MM.1S (cell line): ENCODE measurements around the gene OR52B6.

Experiments used
- DNase-seq: peaks from one replicate; pipeline ENCODE4 v3.0.0-alpha.2; 2015
- H2AFZ ChIP-seq: fragments of 300-600 bp; sonication (generic); 2 replicates; pipeline ENCODE4 v1.6.0; 2016; ENCODE audit warnings: antibody characterized with exemption, low read length
- H3F3A ChIP-seq: fragments of 300-600 bp; sonication (generic); 2 replicates; pipeline ENCODE4 v1.6.1; 2016; ENCODE audit warnings: mild to moderate bottlenecking, antibody characterized with exemption, low read length, moderate library complexity, mixed read lengths; ENCODE audit not compliant: insufficient read depth
- H3K27ac ChIP-seq: fragments of 300-600 bp; sonication (generic); 2 replicates; pipeline ENCODE4 v1.5.1; 2016; ENCODE audit warnings: mild to moderate bottlenecking, low read length
- H3K27me3 ChIP-seq: fragments of 300-600 bp; sonication (generic); replicated peaks from 2 replicates; pipeline ENCODE4 v1.6.0; 2016; ENCODE audit warnings: low read length; ENCODE audit not compliant: insufficient read depth
- H3K36me3 ChIP-seq: fragments of 300-600 bp; sonication (generic); replicated peaks from 2 replicates; pipeline ENCODE4 v1.6.1; 2016; ENCODE audit warnings: mild to moderate bottlenecking, low read length, mixed read lengths; ENCODE audit not compliant: insufficient read depth
- H3K4me1 ChIP-seq: fragments of 300-600 bp; sonication (generic); 2 replicates; pipeline ENCODE4 v1.6.1; 2016; ENCODE audit warnings: low read length, mixed read lengths
- H3K4me2 ChIP-seq: fragments of 300-600 bp; sonication (generic); 2 replicates; pipeline ENCODE4 v1.6.0; 2016; ENCODE audit warnings: low read depth, low read length
- H3K4me3 ChIP-seq: fragments of 300-600 bp; sonication (generic); 2 replicates; pipeline ENCODE4 v1.5.1; 2016; ENCODE audit warnings: low read length, mixed read lengths
- H3K79me2 ChIP-seq: fragments of 300-600 bp; sonication (generic); 2 replicates; pipeline ENCODE4 v1.6.1; 2016; ENCODE audit warnings: mixed run types, low read length, mixed read lengths
- H3K9ac ChIP-seq: fragments of 300-600 bp; sonication (generic); 2 replicates; pipeline ENCODE4 v1.6.1; 2016; ENCODE audit warnings: low read length, mixed read lengths
- H3K9me2 ChIP-seq: fragments of 300-600 bp; sonication (generic); replicated peaks from 2 replicates; pipeline ENCODE4 v1.6.1; 2016; ENCODE audit warnings: mild to moderate bottlenecking, low read length, mixed read lengths; ENCODE audit not compliant: insufficient read depth
- H3K9me3 ChIP-seq: fragments of 300-600 bp; sonication (generic); replicated peaks from 2 replicates; pipeline ENCODE4 v1.6.1; 2016; ENCODE audit warnings: mild to moderate bottlenecking, low read length, mixed read lengths; ENCODE audit not compliant: insufficient read depth
- H4K20me1 ChIP-seq: fragments of 300-600 bp; sonication (generic); 2 replicates; pipeline ENCODE4 v1.6.1; 2016; ENCODE audit warnings: mild to moderate bottlenecking, low read length, moderate library complexity, mixed read lengths; ENCODE audit not compliant: insufficient read depth
- CTCF ChIP-seq: fragments of 300-600 bp; sonication (generic); IDR thresholded peaks from 2 replicates; pipeline ENCODE4 v1.5.1; 2016; ENCODE audit warnings: antibody characterized with exemption, low read length, mixed read lengths
- EZH2 ChIP-seq: fragments of 300-600 bp; sonication (generic); optimal IDR thresholded peaks from 2 replicates; pipeline ENCODE3; 2017; ENCODE audit warnings: low read depth, mild to moderate bottlenecking, antibody characterized with exemption, low read length, mixed read lengths
- EZH2phosphoT487 ChIP-seq: fragments of 300-600 bp; sonication (generic); IDR thresholded peaks from 2 replicates; pipeline ENCODE4 v1.6.1; 2018; ENCODE audit warnings: antibody characterized with exemption, low read length

The OR52B6 gene

GRCh38 chr11:5580577-5580976 is at the start of gene OR52B6:
Gene OR52B6, plus strand, starts transcription at chr11:5580877. Its CDS starts 0 bp downstream, at chr11:5580877.
- Histone ChIP-seq H3K9ac (no peak within 1 kb of the TSS), H3K79me2 (no peaks in the 10 kb centered on the region), H3K4me1 (no peaks in the 10 kb centered on the region), H3K36me3 (no peaks in the 10 kb centered on the region), H4K20me1 (no peaks in the 10 kb centered on the region), H3F3A (no peaks in the 10 kb centered on the region), H2AFZ (no peak within 1 kb of the TSS), H3K9me3 (no peaks in the 10 kb centered on the region), H3K27me3 (no peaks in the 10 kb centered on the region), H3K4me3 (no peak within 1 kb of the TSS), H3K9me2 (no peaks in the 10 kb centered on the region), H3K27ac (no peak within 1 kb of the TSS), H3K4me2 (no peak within 1 kb of the TSS)
- TF ChIP-seq CTCF: no peak
- TF ChIP-seq EZH2phosphoT487: no peak
- TF ChIP-seq EZH2: no peak
- DNase-seq: no peak

GRCh38 chr11:5531053-5531831 is 49.4 kb upstream of the OR52B6 start:
- Histone ChIP-seq H3K4me3 (no peak overlapping the region), H3K9ac (no peak overlapping the region), H3F3A (no peaks in the 10 kb centered on the region), H3K4me1 (no peaks in the 10 kb centered on the region), H3K4me2 (no peak overlapping the region), H3K9me3 (no peaks in the 10 kb centered on the region), H3K36me3 (no peaks in the 10 kb centered on the region), H3K27me3 (no peaks in the 10 kb centered on the region), H3K27ac (no peak overlapping the region), H4K20me1 (no peaks in the 10 kb centered on the region), H2AFZ (no peak overlapping the region), H3K9me2 (no peaks in the 10 kb centered on the region), H3K79me2 (no peaks in the 10 kb centered on the region)
- no peak for TF ChIP-seq EZH2
- TF ChIP-seq CTCF: no peak
- DNase-seq: no peak

DNA sequence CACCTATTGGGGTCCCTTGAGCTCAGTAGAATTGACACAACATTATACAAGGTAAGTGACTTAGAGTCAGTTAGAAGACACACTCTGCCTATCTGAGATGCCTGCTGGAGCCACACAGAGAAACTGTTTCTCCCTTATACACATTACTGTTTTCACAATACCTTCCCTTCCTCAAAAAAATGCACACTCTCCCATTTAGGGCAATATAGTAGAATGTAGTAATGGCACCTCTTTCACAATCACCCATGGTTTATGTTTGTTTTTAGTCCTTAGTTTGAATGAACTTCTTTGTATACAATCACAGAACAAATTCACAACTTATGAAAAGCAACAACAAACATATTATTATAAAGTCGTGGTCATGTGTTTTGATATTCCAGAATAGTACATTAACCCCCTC is 46.6 kb upstream of the OR52B6 start:
- H4K20me1 ChIP-seq: no peaks in the 10 kb centered on the region
- H3F3A ChIP-seq: no peaks in the 10 kb centered on the region
- H3K4me2 ChIP-seq: no peak overlapping the region
- H3K27me3 ChIP-seq: no peaks in the 10 kb centered on the region
- no peak for TF ChIP-seq EZH2phosphoT487
- TF ChIP-seq EZH2: no peak
- no peak for TF ChIP-seq CTCF
- H3K4me1 ChIP-seq: no peaks in the 10 kb centered on the region
- H3K36me3 ChIP-seq: no peaks in the 10 kb centered on the region
- H3K4me3 ChIP-seq: no peak overlapping the region
- DNase-seq: no peak
- no peak overlapping the region for H3K27ac ChIP-seq
- no peak overlapping the region for H3K9ac ChIP-seq
- no peaks in the 10 kb centered on the region for H3K79me2 ChIP-seq
- H2AFZ ChIP-seq: no peak overlapping the region
- no peaks in the 10 kb centered on the region for H3K9me2 ChIP-seq
- no peaks in the 10 kb centered on the region for H3K9me3 ChIP-seq
